HEK293T (cell line): ENCODE data around the gene CFAP161.

ENCODE experiments used
- BHLHE40 ChIP-seq: fragments of 450-650 bp; IDR thresholded peaks from 2 replicates; pipeline ENCODE4 v1.6.1; 2016; ENCODE audit warnings: mild to moderate bottlenecking, moderate library complexity, borderline replicate concordance
- LEF1 ChIP-seq: fragments of 450-650 bp; IDR thresholded peaks from 2 replicates; pipeline ENCODE4 v1.6.1; 2017; ENCODE audit warnings: mild to moderate bottlenecking, borderline replicate concordance
- TARDBP ChIP-seq: fragments of 450-650 bp; IDR thresholded peaks from 2 replicates; pipeline ENCODE4 v1.6.1; 2016

GRCh38 chr15:81152339-81152738 is 18.3 kb downstream of the CFAP161 start:
- TF ChIP-seq BHLHE40 (no peak), TARDBP (no peak), LEF1 (no peak)
